GM12878 (cell line): ENCODE results near the gene GAPT. TPM values are rescaled to one million over a fixed set of nuclear protein-coding genes. Genes with fewer than 3 reads are reported as not detected.

ENCODE experiments used
- ATAC-seq: fragments of 200-7000 bp; cut with Tn5 transposase; 3 replicates; pipeline ENCODE4 v1.9.1; 2020; ENCODE audit warnings: mild to moderate bottlenecking, moderate library complexity
- BruUV-seq: library from RNA; stranded (reverse); fragments of 400-500 nt; replicated peaks from 2 replicates; lab custom pipeline; 2021; lab: Mats Ljungman, UMichigan
- CTCF ChIA-PET: fragments of 300-600 bp; sonication (Branson Sonifier 250); formaldehyde crosslinking; extraction: SDS; loops from one replicate; lab custom pipeline; 2021; ENCODE audit warnings: inconsistent platforms; lab: Yijun Ruan, JAX
- POLR2A ChIA-PET: fragments of 350-600 bp; formaldehyde crosslinking; extraction: SDS; loops from one replicate; lab custom pipeline; 2021; ENCODE audit warnings: inconsistent platforms; lab: Charles Lee
- RAD21 ChIA-PET: fragments of 300-600 bp; sonication (Branson Sonifier 250); formaldehyde crosslinking; loops from one replicate; lab custom pipeline; 2023; ENCODE audit warnings: antibody characterized with exemption; ENCODE audit not compliant: unreplicated experiment; lab: Charles Lee
- SMC1A ChIA-PET: fragments of 300-600 bp; sonication (Branson Sonifier 250); formaldehyde crosslinking; loops from one replicate; lab custom pipeline; 2023; ENCODE audit not compliant: unreplicated experiment, uncharacterized antibody; lab: Charles Lee
- DNase-seq: peaks from one replicate; pipeline ENCODE4 v3.0.0-alpha.2; 2011; ENCODE audit warnings: low read depth, low spot score
- FAIRE-seq: peaks from 3 replicates; lab custom pipeline; 2011; peaks lifted over from hg19 to GRCh38; lab: Jason Lieb, UNC
- H2AFZ ChIP-seq: 2 replicates; pipeline ENCODE4 v1.6.0; 2011; ENCODE audit warnings: low read depth, low read length, control low read depth; ENCODE audit not compliant: control insufficient read depth
- H3K27ac ChIP-seq: 2 replicates; pipeline ENCODE4 v1.5.1; 2011; ENCODE audit warnings: control low read depth; ENCODE audit not compliant: control insufficient read depth, insufficient read depth
- H3K27me3 ChIP-seq, 2 experiments: replicated peaks in 1 of 2; 2 replicates each; pipeline versions ENCODE4 v1.6.0 to v1.6.1; 2011; ENCODE audit warnings: low read length in 1 of 2; ENCODE audit not compliant: control insufficient read depth in 2 of 2, insufficient read depth in 2 of 2
- H3K36me3 ChIP-seq, 2 experiments: 2 replicates each; pipeline ENCODE4 v1.5.1; 2011; ENCODE audit warnings: low read length in 1 of 2; ENCODE audit not compliant: control insufficient read depth in 2 of 2, insufficient read depth in 2 of 2
- H3K4me1 ChIP-seq: 2 replicates; pipeline ENCODE4 v1.6.1; 2011; ENCODE audit warnings: mild to moderate bottlenecking, low read length, moderate library complexity, mixed read lengths; ENCODE audit not compliant: control insufficient read depth, insufficient read depth
- H3K4me2 ChIP-seq: 2 replicates; pipeline ENCODE4 v1.6.0; 2011; ENCODE audit warnings: control low read depth; ENCODE audit not compliant: control insufficient read depth, insufficient read depth
- H3K4me3 ChIP-seq: fragments of 200-600 bp; sonication (generic); 2 replicates; pipeline ENCODE4 v1.5.1; 2016
- H3K79me2 ChIP-seq: 2 replicates; pipeline ENCODE4 v1.6.0; 2011; ENCODE audit warnings: low read length; ENCODE audit not compliant: control insufficient read depth, insufficient read depth
- H3K9ac ChIP-seq: 2 replicates; pipeline ENCODE4 v1.8.0; 2011; ENCODE audit warnings: low read length, control low read depth, mixed read lengths; ENCODE audit not compliant: control insufficient read depth, insufficient read depth
- H3K9me3 ChIP-seq: replicated peaks from 3 replicates; pipeline ENCODE4 v1.5.1; 2011; ENCODE audit warnings: mild to moderate bottlenecking, low read length; ENCODE audit not compliant: control insufficient read depth, insufficient read depth
- H4K20me1 ChIP-seq: 2 replicates; pipeline ENCODE4 v1.6.0; 2011; ENCODE audit not compliant: control insufficient read depth, insufficient read depth
- ESRRA ChIP-seq: IDR thresholded peaks from 2 replicates; pipeline ENCODE4 v1.6.1; 2012; ENCODE audit warnings: mild to moderate bottlenecking, low read length, improper control_type of control experiment
- HDAC6 ChIP-seq: fragments of 200-600 bp; sonication (generic); IDR thresholded peaks from one replicate; pipeline ENCODE4 v1.8.0; 2017; ENCODE audit warnings: antibody characterized with exemption; ENCODE audit not compliant: unreplicated experiment
- MTA2 ChIP-seq: fragments of 450-650 bp; IDR thresholded peaks from 2 replicates; pipeline ENCODE4 v1.6.1; 2016; ENCODE audit warnings: low read depth, mild to moderate bottlenecking, moderate library complexity
- NR2C2 ChIP-seq: IDR thresholded peaks from 2 replicates; pipeline ENCODE4 v1.6.1; 2011; ENCODE audit warnings: borderline replicate concordance, low read depth; ENCODE audit not compliant: control insufficient read depth, insufficient read length
- POU2F2 ChIP-seq: IDR thresholded peaks from 3 replicates; pipeline ENCODE4 v1.6.1; 2011; ENCODE audit warnings: low read depth, mild to moderate bottlenecking, low read length, borderline replicate concordance
- SMAD1 ChIP-seq: fragments of 450-650 bp; IDR thresholded peaks from 2 replicates; pipeline ENCODE4 v1.6.1; 2018; ENCODE audit warnings: mild to moderate bottlenecking, low read depth; ENCODE audit not compliant: partially characterized antibody
- TBL1XR1 ChIP-seq: IDR thresholded peaks from 2 replicates; pipeline ENCODE4 v1.6.1; 2012; ENCODE audit warnings: low read depth, low read length, improper control_type of control experiment
- TCF3 ChIP-seq: IDR thresholded peaks from 2 replicates; pipeline ENCODE4 v1.6.1; 2012; ENCODE audit warnings: low read depth, mild to moderate bottlenecking, low read length, borderline replicate concordance; ENCODE audit not compliant: insufficient read depth
- WGBS: methylation state at CpG from one replicate; pipeline ENCODE4 v1.1.6; 2016; ENCODE audit warnings: low lambda C conversion rate; ENCODE audit not compliant: insufficient replicate concordance, insufficient coverage; ENCODE audit errors: missing lambda C conversion rate; 5-methylcytosine and 5-hydroxymethylcytosine counted together
- in situ Hi-C: fragments of 300-500 bp; cut with MboI; formaldehyde crosslinking; loops from 9 replicates; pipeline ENCODE4 v1.14.3; 2018; ENCODE audit warnings: mixed read lengths
- intact Hi-C: fragments of 100-400 bp; cut with micrococcal nuclease; formaldehyde crosslinking; loops from one replicate; pipeline ENCODE4 v1.14.2; 2022; ENCODE audit not compliant: unreplicated experiment
- polyA plus RNA-seq, 11 experiments: library from polyadenylated mRNA; depleted of rRNA in 4 of 11; unstranded in 6 of 11; stranded (reverse) in 5 of 11; fragments of >200 nt; fragmentation: Nextera tagmentation in 4 of 11; fragmentation: Illumina TruSeq in 1 of 11; extraction: Ambion mirVana in 4 of 11; extraction: Trizol in 1 of 11; gene quantifications; 1 replicate in 1 of 11; 2 replicates in 10 of 11; pipeline versions ENCODE4 v1.2.1 to v1.2.3, GENCODE V29; 2011 to 2016; ENCODE audit warnings: inconsistent platforms in 2 of 11, missing spikeins in 2 of 11, low read depth in 1 of 11
- total RNA-seq, 4 experiments: library from RNA; depleted of rRNA in 3 of 4; stranded (reverse); fragments of >200 nt in 3 of 4; fragmentation: Illumina TruSeq in 1 of 4; extraction: Trizol in 1 of 4; gene quantifications; 2 replicates each; pipeline versions ENCODE4 v1.2.1 to v1.2.3, GENCODE V29; 2013 to 2021

The GAPT gene
- total and polyA plus RNA-seq, 10 of the 15 experiments (the other 5 are each of a cell fraction or from before 2014, with no cell fraction given), result 0.15 to 0.96 (median 0.57) TPM; not detected in 2

GRCh38 chr5:58499231-58499630 is 8.0 kb downstream of the GAPT start:
- H3K9ac ChIP-seq, result no peak overlapping the region
- 29% methylated on average over 3 of the region's 3 CpGs for WGBS
- TF ChIP-seq NR2C2 (no peak), POU2F2 (no peak), MTA2 (no peak), ESRRA (no peak), TCF3 (no peak), SMAD1 (no peak), TBL1XR1 (no peak), HDAC6 (no peak)
- TF ChIP-seq, all 136 proteins: peak for 0
- DNase-seq (no peak), ATAC-seq (no peak), FAIRE-seq (no peak)
- ChIA-PET RAD21 (interaction anchor here (0.9 kb wide), 1 partner anchor 351 kb away, joined by 3 read pairs; no protein-coding TSS in a partner anchor), POLR2A (no interaction called here), CTCF (interaction anchor here (1.0 to 4.8 kb wide), 8 partner anchors 9 to 356 kb away, joined by 3 to 73 read pairs (median 3); no protein-coding TSS in a partner anchor), SMC1A (interaction anchor here (0.7 to 5.0 kb wide), 5 partner anchors 9 to 359 kb away, joined by 3 to 28 read pairs (median 3); no protein-coding TSS in a partner anchor)
- in situ Hi-C loops (no loop called here), intact Hi-C loops (no loop called here)
- H3K79me2 ChIP-seq, result no peaks in the 10 kb centered on the region
- no peaks in the 10 kb centered on the region for H3K36me3 ChIP-seq
- H3K9me3 ChIP-seq, result no peaks in the 10 kb centered on the region
- H3K4me2 ChIP-seq, result no peak overlapping the region
- no TSS peak for BruUV-seq
- no peak overlapping the region for H3K4me3 ChIP-seq
- H3K27ac ChIP-seq, result no peak overlapping the region
- H3K4me1 ChIP-seq, result no peaks in the 10 kb centered on the region
- no peaks in the 10 kb centered on the region; a peak in 1 of 4 replicates for H3K27me3 ChIP-seq
- no peak overlapping the region for H2AFZ ChIP-seq
- H4K20me1 ChIP-seq, result no peaks in the 10 kb centered on the region
